Liver (tissue), 3 donors: ENCODE data around the gene ATG9B.

Source experiments
- ATF3 ChIP-seq: IDR thresholded peaks from 2 replicates; pipeline ENCODE4 v1.6.1; 2016; ENCODE audit warnings: antibody characterized with exemption
- CTCF ChIP-seq: fragments of 150-350 bp; IDR thresholded peaks from 2 replicates; pipeline ENCODE4 v1.5.1; 2017; ENCODE audit warnings: improper control_type of control experiment, low read depth, low read length; ENCODE audit not compliant: missing input control
- RAD21 ChIP-seq, 2 donors: IDR thresholded peaks; 2 replicates each; pipeline ENCODE4 v1.6.1; 2016; ENCODE audit warnings: antibody characterized with exemption in 2 of 2, mild to moderate bottlenecking in 2 of 2
- REST ChIP-seq: IDR thresholded peaks from 2 replicates; pipeline ENCODE4 v1.6.1; 2016; ENCODE audit warnings: antibody characterized with exemption, mild to moderate bottlenecking
- TAF1 ChIP-seq: conservative IDR thresholded peaks from 2 replicates; pipeline ENCODE4 v1.6.1; 2016; ENCODE audit warnings: antibody characterized with exemption, mild to moderate bottlenecking
- YY1 ChIP-seq: IDR thresholded peaks from 2 replicates; pipeline ENCODE4 v1.6.1; 2016; ENCODE audit warnings: antibody characterized with exemption, mild to moderate bottlenecking
- donor health status: healthy.
- donor health status: healthy.

- TF ChIP-seq ATF3 (no peak), CTCF (no peak), YY1 (no peak), TAF1 (no peak), RAD21 (IDR thresholded peaks at IDR 0.05) (no peak), REST (no peak)
These were observed 23.9 kb upstream of the ATG9B start, which contains the start of gene ASIC3 for GRCh38 chr7:151047976-151048815.
